Neural progenitor cell (in vitro differentiated cells): ENCODE measurements around the gene SSTR3.

Source experiments
- EZH2 ChIP-seq: fragments of 200-600 bp; sonication (generic); IDR thresholded peaks from 2 replicates; pipeline ENCODE4 v1.6.1; 2017; ENCODE audit warnings: antibody characterized with exemption, mild to moderate bottlenecking, moderate library complexity
- TF ChIP-seq, protein P1 (sequence below): fragments of 200-600 bp; sonication (generic); IDR thresholded peaks from 2 replicates; pipeline ENCODE4 v1.5.1; 2017; ENCODE audit warnings: antibody characterized with exemption, mild to moderate bottlenecking

DNA sequence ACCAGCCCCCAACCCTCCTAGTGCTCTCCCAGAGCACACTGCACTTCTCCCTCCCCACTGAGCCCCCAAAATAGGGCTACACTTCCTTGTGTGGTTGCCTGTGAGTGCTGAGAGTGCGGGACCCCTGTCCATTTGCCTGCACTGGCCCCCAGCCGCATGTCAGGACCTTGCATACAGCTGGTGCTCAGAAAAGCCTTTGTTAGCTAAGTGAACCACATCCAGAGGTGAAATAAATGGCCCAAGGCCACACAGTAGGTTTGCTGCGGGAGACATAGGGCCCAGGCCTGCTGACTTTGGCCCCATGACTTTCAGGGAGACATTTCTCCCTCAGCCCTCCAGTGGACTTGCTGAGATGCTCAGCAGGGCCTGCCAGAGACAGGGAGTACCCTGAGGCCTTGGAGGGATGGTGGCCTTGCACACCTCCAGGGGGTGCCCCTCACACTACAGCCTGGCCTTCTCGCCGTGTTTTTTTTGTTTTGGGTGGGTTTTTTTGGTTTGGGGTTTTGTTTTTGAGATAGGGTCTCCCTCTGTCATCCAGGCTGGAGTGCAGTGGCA is 10.2 kb downstream of the SSTR3 start:
- TF ChIP-seq, protein P1, sequence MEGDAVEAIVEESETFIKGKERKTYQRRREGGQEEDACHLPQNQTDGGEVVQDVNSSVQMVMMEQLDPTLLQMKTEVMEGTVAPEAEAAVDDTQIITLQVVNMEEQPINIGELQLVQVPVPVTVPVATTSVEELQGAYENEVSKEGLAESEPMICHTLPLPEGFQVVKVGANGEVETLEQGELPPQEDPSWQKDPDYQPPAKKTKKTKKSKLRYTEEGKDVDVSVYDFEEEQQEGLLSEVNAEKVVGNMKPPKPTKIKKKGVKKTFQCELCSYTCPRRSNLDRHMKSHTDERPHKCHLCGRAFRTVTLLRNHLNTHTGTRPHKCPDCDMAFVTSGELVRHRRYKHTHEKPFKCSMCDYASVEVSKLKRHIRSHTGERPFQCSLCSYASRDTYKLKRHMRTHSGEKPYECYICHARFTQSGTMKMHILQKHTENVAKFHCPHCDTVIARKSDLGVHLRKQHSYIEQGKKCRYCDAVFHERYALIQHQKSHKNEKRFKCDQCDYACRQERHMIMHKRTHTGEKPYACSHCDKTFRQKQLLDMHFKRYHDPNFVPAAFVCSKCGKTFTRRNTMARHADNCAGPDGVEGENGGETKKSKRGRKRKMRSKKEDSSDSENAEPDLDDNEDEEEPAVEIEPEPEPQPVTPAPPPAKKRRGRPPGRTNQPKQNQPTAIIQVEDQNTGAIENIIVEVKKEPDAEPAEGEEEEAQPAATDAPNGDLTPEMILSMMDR = no peak
- TF ChIP-seq EZH2 = no peak
